Activated CD4-positive, alpha-beta T cell treated with anti-CD3 and anti-CD28 coated beads, Interleukin-10, Interleukin-2, amounts not matched to agents 100 ng/mL and 50 ng/mL, durations not matched to agents 16 hours and 8 hours (primary cell): ENCODE measurements around the gene MTA1.

Experiments
- DNase-seq: peaks from one replicate; pipeline ENCODE4 v3.0.0-alpha.2; 2020

MTA1 gene

GRCh38 chr14:105388110-105388951, 31.3 kb upstream of the MTA1 start:
- DNase-seq: no peak

GRCh38 chr14:105388976-105389375, 30.7 kb upstream of the MTA1 start:
- DNase-seq: no peak

- no peak for DNase-seq
Measured at GRCh38 chr14:105389534-105389933, 30.1 kb upstream of the MTA1 start.

GRCh38 chr14:105389976-105390848, 29.4 kb upstream of the MTA1 start:
- peak; percentile 17 for DNase-seq

- no peak for DNase-seq
Measured at GRCh38 chr14:105390849-105391500, 28.7 kb upstream of the MTA1 start.

GRCh38 chr14:105391541-105391940, 28.1 kb upstream of the MTA1 start:
- DNase-seq: no peak

- DNase-seq: no peak
Measured at GRCh38 chr14:105392131-105393090, 27.2 kb upstream of the MTA1 start.

GRCh38 chr14:105393151-105393550, 26.5 kb upstream of the MTA1 start:
- DNase-seq: no peak

GRCh38 chr14:105394714-105395537, 24.7 kb upstream of the MTA1 start:
- no peak for DNase-seq

GRCh38 chr14:105395538-105395854, 24.1 kb upstream of the MTA1 start:
- no peak for DNase-seq

GRCh38 chr14:105397350-105397931, 22.2 kb upstream of the MTA1 start:
- DNase-seq: no peak

- DNase-seq: peak; percentile 91
Measured at GRCh38 chr14:105398044-105398725, 21.4 kb upstream of the MTA1 start, which contains the start of gene TEX22. Gene TEX22, plus strand, starts transcription at chr14:105398538. Its CDS starts 803 bp downstream, at chr14:105399341.

GRCh38 chr14:105398726-105399465, 20.7 kb upstream of the MTA1 start:
- peak; percentile 61 for DNase-seq

GRCh38 chr14:105399466-105399775, 20.2 kb upstream of the MTA1 start:
- DNase-seq: no peak

- DNase-seq: no peak
Measured at GRCh38 chr14:105400016-105400415, 19.6 kb upstream of the MTA1 start.

- DNase-seq: no peak
Measured at GRCh38 chr14:105401699-105402098, 17.9 kb upstream of the MTA1 start.

GRCh38 chr14:105408592-105408991, 11.0 kb upstream of the MTA1 start:
- DNase-seq: no peak

GRCh38 chr14:105409364-105409763, 10.3 kb upstream of the MTA1 start:
- no peak for DNase-seq

GRCh38 chr14:105410642-105411016, 9.0 kb upstream of the MTA1 start:
- DNase-seq: no peak
